NCI-H524 (cell line): ENCODE data around the gene MAD2L2.
A peak's percentile ranks its signal among the peaks of the same experiment; 100 is the strongest.

Experiments used
- DNase-seq, 2 experiments: peaks; one replicate each; lab custom pipeline; 2025; lab: John Stamatoyannopoulos, UW

Gene MAD2L2

GRCh38 chr1:11682287-11682771 is 1.4 kb upstream of the MAD2L2 start:
- no peak for DNase-seq

GRCh38 chr1:11680270-11681070 is 478 bp downstream of the MAD2L2 start:
- DNase-seq, result peak in 1 of 2 experiments; percentile 46

GRCh38 chr1:11678442-11678841 is 2.5 kb downstream of the MAD2L2 start:
- no peak for DNase-seq

- DNase-seq, result no peak
Measured at GRCh38 chr1:11676386-11677103, 4.4 kb downstream of the MAD2L2 start.

GRCh38 chr1:11675325-11675724 is 5.6 kb downstream of the MAD2L2 start:
- DNase-seq, result no peak

GRCh38 chr1:11674488-11674887 is 6.5 kb downstream of the MAD2L2 start:
- no peak for DNase-seq

- DNase-seq, result no peak
Measured at GRCh38 chr1:11673089-11673769, 7.7 kb downstream of the MAD2L2 start.

GRCh38 chr1:11671544-11672286 is 9.2 kb downstream of the MAD2L2 start:
- no peak for DNase-seq

- no peak for DNase-seq
Measured at GRCh38 chr1:11671205-11671543, 9.8 kb downstream of the MAD2L2 start.

- DNase-seq, result no peak
Measured at GRCh38 chr1:11670747-11671146, 10.2 kb downstream of the MAD2L2 start.

- no peak for DNase-seq
Measured at GRCh38 chr1:11668516-11668915, 12.4 kb downstream of the MAD2L2 start.

GRCh38 chr1:11664336-11665065 is 16.4 kb downstream of the MAD2L2 start:
- no peak for DNase-seq

GRCh38 chr1:11661103-11661502 is 19.8 kb downstream of the MAD2L2 start:
- no peak for DNase-seq

- no peak for DNase-seq
Measured at GRCh38 chr1:11659748-11660147, 21.2 kb downstream of the MAD2L2 start.

GRCh38 chr1:11658542-11658941 is 22.4 kb downstream of the MAD2L2 start:
- DNase-seq, result peak in 1 of 2 experiments; percentile 12

GRCh38 chr1:11657654-11658053 is 23.3 kb downstream of the MAD2L2 start:
- DNase-seq, result no peak

GRCh38 chr1:11654939-11655808 is 25.8 kb downstream of the MAD2L2 start:
- DNase-seq, result no peak

- DNase-seq, result peak in 1 of 2 experiments; percentile 18
Measured at GRCh38 chr1:11654137-11654938, 26.6 kb downstream of the MAD2L2 start, which contains the start of the genes FBXO2 and FBXO44. Gene FBXO2 (minus strand): TSS chr1:11654429. CDS start chr1:11654340, 89 bp downstream. Gene FBXO44 (plus strand): TSS chr1:11654877. CDS start chr1:11655836, 959 bp downstream.

- DNase-seq, result no peak
Measured at GRCh38 chr1:11653861-11654136, 27.1 kb downstream of the MAD2L2 start.
